IPS-NIHi11 (cell line): ENCODE measurements around the gene ZNF516.

ENCODE experiments used
- DNase-seq: peaks from one replicate; pipeline ENCODE4 v3.0.0; 2012; ENCODE audit warnings: mixed read lengths, low spot score

Gene ZNF516

DNA sequence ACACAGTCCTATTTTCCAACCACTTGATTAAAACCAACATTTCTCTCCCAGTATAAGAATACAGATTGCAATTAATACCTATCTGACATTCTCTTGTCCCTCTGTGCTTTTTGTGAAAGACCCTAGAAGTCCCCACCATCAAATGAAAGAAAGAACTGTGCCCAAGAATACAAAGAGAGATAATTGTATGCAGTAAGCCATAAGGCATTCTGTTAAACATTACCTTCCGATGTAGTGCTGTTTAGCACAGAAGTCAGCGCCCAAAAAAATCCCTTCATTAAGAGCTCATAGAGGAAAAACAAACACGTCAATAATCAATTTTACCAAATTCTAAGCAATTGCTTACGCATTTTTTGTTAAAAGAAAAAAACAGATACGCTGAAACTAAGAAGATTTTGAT lies 41.1 kb downstream of the ZNF516 start:
- no peak for DNase-seq

DNA sequence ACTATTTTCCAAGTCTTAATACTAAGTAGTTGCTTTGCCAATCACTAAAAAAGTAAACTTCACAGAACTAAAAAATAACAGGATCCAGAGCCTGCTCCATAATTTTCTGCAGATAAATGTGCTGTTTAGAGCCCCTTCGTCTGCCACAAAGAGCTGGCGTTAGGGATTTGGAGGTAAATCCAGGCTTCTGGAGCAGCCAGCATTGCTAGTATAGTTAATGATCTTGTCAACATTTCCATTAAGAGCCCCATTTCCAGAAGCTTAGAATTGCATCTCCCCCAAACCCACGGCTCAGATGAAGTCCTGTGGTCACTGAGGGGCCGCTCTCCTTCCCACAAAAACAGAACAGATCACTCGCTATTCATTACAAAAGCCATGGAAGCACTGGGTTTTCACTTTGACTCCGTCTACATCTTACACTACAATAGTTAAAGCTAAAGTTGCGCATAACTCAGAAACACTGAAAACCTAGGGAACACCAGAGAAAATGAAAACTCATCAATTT lies 41.9 kb downstream of the ZNF516 start:
- no peak for DNase-seq

DNA sequence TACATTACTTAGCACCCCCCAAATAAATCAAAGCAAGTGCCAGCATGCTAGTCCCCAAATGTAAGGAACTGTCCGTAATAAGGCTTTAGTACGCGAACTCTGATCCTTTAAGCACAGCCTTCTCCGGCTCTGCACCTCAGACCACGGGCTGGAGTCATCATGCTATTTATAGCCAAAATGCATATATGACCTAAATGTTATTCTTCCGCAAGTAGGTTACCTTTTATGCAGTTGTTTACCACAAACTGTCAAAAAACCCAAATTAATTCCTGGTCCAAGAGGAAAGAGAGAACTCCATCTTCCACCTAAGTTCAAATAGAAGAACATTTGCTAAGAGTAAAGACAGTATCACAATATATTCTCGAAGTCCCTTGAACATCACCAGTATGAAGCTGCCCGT lies 42.7 kb downstream of the ZNF516 start:
- DNase-seq: no peak

DNA sequence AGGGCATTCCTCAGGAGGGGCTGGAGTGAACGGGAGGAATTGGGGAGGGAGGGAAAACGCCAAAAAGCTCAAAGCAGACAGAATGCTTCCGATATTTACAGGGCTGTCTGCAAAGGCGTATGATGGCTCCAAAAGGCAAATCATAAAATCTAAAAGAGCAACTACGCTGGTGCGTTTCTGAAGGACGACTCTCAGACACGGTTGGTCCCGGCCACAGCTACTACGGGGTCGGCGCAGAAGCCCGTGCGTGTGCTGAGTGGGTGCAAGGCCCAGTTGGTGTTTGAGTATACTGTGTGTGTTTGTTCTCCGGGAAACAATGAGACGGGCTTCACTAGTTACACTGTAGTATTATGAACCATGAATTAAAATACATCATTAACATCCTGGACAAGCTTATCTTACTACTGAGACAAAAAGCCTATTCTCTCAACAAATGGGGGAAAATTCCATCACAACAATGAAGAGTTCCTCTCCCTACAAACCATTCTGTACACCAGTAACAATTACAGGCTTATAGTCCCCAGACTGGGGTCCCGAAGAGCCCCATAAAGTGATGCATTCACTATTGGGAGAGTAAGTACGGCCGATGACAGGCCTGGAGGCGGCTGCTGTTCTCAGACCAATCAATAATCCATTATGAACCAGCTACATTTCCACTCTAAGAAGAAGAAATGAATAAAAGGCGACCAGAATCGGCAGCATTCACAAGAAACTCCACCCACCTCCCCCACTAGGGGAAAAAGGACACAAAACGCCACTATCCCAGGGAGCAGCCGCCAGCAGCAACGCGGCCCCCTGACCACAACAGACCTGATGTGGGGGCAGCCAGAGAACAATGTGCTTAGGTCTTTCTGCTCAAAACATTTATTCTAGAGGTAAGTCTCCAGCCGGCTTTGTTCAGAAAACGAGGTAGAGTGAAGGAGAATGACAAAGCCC lies 43.4 kb downstream of the ZNF516 start:
- no peak for DNase-seq

DNA sequence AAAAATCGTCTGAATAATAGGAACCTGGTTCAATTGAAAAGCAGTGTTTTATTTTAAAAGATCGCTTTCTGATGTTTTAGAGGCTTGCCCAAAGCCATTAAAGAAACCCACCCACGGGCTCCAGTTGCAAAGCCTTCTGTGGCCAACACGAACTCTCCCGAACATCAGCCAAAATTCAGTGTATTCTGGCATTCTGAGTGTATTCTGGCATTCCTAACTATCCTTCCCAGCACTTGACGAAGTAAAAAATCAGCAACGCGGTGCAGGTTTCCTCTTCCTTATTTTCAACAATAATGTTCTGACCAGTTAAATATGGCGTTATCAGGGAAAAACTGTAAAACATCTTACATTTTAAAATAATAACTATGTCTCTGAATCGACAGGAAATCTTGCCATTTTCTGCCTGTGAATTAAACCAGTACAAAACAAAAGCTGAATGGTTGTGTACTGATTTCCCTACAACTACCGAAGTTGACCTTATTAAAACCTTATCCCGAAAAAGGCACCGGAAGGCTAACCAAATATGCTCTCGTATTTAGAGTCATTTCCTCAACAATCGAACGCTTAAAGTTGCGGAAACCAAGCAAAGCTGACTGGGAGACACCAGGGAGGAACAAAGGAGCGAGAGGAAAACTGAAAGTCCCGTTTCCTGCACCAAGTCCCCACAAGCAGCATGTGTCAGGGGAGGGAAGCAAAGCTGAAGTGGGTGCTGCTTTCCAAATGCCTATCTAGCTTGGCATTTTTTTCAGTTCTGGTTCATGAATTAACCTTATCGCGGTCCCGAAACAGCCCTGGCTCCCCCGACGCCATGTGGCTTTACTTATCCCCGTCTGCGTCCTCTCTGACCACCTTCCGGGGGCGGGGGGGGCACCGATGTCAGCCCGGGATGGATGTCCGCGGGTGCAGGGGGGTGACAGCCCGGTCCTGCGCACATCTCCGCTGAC lies 44.3 kb downstream of the ZNF516 start:
- no peak for DNase-seq

DNA sequence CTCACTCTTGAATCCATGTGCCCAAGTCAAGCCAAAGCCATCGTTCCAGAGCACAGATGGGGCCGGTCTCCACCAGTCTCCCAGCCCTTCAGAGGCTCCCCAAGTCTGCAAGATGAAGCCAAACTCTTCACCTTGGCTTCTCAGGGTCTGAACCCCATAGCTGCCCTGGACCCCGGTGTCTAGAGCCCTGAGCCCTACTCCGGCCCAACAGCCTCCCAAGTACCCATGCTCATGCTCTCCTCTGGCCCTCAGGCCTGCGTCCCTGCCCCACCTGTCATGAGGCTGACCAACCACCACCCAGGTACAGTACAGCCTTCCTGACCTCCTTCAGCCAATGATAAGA lies 46.0 kb downstream of the ZNF516 start:
- no peak for DNase-seq

DNA sequence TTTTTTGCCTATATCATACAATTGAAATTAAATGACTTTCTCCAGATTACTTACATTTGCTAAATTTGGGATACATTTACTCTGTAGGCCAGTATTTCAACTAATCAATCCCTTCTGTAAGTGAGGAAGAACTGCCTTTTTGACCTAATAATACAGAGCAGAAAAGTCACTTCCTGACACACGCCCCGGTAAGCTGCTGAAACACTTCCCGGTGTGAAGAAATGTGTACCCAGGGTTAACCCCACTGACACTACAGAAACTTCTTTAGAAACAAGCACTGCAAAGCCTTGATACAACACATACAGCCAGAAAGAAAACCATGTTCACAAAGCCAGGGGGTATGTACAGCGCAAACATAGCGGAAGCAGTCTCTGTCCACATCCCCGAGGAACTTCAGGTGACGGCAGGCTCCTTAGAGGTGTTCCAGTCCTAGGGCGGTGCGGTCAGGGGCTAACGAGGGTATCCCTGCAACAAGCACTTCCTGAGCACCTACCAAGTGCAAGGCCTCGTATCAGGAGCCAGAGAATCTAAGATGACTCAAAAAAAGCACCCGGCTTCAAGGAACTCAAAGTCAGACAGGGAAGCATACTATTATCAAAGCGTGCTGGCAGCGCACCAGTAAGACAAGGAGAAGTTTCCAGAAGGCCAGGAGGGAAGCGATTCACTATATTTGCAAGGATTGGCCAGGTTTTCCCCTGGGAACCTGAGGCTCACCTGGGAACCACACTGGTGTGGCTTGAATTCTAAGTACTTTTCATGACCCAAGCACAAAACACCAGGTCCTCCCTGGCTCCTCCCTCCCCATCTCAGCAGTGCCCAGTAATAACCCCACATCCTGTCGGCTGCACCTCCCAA lies 46.6 kb downstream of the ZNF516 start:
- no peak for DNase-seq

DNA sequence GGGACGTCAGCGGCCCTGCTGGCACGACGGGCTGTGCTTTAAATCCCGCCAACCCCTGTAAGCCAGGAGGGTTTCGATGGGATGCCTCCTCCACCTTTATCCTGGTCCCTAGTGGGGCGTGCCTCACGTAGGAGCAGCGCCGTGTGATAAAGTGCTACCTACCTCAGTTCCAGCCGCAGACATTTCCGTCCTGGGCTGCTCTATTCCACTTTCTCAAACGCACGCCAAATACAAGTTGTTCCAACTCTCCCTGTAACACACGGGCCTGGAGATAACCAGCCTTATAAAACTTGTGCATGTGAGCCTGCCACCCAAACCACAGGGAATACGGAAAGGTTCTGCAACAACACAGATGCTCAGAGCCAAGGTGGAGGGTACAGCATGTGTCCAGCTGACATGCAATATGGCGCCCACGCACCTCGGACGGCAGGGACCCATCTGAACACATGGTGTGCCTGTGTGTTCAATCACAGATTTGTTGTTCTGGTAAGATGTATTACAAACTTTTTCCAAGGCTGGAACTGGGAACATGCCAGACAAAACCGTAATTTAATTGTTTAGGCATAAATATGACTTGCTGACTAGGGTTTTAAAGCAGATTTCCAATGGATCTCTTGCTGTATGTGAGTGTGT lies 47.7 kb downstream of the ZNF516 start:
- DNase-seq: no peak

DNA sequence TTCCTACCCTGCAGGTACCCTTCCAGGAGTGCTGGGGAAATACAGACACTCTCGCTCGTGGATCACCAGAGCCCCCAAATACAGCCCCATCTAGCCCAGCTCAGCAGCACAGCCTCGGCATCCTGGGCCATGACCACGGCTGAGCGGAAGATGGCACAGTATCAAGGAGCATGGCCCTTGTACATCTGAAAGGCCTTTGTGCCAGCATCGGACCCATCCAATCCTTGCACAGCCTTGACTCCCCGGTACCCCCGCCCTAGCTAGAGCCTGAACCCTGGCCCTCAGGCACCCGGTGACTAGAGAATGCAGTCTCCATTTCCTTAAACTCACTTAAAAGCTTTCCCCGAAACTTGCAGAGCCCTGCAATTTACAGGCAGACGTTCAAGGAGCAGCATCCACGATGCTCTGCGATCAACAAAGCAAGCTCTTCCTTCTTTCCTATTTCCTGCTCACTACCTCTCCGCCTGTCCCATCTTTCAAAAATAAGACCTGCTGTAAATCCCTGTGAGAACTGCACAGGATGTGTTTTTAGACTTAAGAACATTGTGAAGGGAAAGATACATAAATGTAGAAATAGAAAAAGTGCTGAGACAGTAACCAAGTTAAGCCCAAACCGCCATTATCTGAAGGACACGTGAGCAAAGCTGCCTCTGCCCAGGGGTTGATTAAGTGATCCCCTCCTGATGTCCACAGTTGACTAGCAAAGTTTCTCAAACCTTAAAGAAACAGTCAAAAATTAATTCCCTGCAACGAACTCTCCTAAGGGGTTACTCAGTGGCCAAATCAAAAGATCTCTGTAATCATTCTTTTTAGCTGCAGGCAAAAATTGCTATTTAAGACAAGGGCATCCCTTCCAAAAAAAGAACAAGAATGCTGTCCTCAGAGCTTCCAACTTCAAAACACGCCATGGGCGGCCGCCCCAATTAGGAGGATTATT lies 48.5 kb downstream of the ZNF516 start:
- DNase-seq: no peak

DNA sequence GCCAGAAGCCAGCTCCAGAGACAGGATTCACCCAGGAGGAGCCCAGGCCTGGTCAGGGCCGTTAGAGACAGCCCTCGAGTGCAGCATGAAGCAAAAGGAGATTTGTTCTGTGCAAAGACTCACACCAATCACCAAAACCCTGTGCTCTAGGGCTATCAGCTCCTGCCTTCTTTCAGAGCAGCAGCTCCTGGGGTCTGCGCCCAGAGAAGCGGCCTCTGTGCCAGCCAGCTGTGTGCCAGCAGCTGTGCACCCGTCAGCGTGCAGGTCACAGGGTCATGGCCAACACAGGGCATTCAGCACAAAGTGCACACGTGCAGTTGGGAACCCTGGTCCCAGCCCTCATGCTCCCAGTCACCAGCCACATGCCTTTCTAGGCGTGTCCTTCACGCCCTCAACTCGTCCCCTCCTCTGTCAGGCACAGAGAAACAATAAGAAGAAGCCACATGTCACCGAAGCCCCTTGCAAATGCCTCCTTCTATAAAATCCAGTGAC lies 49.3 kb downstream of the ZNF516 start:
- no peak for DNase-seq

DNA sequence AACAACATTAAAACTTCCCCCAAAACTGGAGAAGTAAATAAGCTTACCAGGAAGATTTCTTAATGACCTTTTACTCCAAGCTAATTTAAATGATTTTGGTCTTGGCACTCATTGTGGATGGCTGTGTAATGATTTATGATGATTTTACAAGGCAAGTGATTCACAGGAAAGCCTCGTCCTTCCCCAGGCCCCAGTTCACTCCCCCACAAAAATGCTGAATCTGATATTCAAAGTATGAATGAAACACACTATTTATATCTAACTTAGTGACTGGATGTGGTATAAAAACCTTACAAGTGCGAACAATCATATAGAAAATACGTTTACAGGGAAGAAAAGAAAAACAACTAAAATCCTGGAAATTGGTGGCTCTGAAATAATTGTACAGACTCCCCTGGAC lies 49.8 kb downstream of the ZNF516 start:
- DNase-seq: no peak

DNA sequence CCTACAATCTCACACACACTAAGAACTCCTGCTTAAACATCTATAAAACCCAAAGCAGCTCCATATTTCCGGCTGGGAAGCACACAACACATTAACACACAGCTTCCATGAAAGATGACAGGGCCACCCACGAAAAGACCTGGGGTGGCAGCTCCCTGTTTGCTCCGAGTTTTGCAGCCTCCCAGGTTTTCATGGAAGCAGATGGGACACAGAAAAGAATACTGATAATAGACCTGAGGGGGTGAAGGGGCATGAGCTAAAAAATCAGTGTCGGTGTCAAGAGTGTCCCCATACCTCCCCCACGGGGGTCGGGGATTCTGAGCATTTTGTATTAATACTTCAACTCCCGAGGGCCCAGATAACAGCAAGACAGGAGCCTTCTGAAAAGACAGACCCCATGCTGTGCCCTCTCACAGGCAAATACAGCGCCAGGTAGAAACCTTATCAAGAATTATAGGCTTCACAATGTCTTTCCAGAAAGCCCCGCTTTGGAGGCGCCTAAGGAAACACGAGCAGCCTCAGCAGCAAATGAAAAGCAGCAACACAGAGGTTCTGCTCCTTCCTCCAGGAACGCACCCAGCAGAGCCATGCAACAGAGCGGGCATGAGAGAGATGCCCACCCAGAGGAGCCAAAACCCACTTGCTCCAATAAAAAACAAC lies 50.5 kb downstream of the ZNF516 start:
- DNase-seq: no peak

DNA sequence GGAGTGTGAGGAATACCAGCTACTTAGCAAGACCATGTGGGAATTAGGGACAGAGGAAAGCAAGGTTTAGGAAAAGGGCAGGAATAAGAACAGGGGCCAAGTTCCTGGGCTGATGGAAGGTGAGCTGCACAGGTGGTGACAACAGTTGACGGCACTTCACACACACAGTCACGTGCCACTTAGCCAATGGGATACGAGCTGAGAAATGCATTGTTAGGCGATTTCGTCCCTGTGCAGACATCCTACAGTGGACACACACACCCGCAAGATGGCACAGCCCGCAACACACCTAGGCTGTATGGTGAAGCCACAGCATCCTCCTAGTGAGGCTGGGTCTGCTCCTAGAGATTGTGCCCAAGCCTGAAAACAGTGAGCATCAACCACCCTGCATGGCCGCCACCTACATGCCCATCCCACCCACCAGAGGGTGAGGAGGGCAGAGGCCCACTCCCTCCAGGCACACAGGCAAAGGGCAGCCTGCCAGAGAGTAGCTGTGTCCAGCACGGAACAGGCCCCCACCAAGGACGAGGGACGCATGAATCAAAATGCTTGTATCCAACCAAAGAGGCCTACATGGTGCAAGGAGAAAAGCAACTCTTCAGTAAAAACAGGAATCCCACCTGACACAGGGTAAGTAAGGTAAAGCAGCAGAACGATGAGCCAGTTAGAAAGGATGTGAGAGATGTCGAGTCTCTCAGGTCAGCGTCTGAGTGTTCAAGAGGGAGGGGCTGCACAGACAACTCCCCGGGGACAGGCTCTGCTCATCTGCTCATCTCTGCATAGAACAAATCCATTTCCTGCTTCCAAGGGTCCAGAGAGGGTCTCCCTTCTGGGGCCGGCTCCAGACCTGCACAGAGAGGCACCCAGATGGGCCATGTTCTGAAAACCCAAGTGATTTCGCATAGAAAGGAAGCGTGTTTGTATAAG lies 51.3 kb downstream of the ZNF516 start:
- no peak for DNase-seq

DNA sequence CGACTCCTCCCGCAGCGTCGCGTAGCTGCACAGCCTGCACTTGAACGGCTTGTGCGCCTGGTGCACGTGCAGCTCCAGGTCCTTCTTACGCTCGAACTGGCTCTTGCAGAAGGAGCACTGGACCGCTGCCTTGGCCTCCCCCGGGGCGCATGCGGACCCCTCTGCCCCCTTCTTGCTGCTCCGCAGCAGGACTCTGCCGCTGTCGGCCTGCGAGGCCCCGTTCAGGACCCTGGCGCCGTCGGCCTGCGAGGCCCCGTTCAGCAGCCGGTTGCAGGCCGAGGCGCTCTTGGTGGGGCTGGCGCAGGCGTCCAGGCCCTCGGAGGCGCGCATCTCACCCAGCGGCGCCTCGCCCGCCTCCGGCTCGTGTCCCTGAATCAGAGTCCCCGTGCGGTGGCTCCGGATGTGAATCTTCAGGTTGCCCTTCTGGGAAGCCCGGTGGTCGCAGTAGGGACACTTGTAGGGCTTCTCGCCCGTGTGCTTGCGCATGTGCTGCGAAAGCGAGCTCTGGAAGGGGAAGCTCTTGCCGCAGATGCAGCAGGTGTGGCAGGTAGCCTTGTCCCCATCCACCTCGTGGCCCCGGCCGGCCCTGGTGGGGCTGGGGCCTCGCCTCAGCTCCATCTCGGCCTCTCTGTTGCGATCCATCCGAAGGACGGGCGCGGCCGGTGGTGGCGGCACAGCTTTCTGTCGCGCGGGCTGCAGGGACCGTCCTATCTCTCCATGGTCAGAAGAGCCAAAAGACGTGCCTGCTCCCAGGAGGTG lies 52.5 kb downstream of the ZNF516 start:
- DNase-seq: no peak

DNA sequence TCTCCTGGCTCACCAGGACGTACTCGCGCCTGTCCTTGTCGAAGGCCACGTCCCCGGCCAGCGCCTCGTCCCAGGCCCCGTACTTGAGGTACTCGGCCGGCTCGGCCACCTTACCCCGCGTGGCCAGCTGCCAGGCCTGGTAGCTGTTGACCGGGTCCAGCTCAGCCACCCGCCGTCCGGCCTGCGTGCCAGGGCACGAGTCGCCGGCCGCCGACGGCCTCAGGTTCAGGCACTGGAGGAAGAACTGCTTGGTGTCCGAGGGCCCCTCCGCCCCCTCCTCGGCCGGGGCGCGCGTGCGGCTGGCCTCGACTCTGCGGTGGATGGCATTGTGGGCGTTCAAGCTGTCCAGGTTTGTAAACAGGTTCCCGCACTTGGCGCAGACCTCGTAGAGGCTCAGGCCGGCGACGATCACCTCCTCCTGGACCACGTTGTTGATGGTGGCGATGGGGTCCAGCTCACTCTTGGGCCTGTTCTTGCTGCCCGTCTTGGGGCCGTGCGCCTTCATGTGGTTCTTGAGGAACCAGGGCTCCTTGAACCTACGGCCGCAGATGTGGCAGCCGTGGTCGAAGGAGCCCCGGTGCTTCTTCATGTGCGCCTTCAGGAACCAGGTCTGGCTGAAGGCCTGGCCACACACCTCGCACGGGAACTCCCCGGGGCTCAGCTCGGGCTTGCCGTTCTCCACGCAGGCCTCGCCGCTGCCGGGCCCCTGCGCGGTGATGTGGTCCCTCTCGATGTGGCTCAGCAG lies 53.2 kb downstream of the ZNF516 start:
- DNase-seq: no peak

DNA sequence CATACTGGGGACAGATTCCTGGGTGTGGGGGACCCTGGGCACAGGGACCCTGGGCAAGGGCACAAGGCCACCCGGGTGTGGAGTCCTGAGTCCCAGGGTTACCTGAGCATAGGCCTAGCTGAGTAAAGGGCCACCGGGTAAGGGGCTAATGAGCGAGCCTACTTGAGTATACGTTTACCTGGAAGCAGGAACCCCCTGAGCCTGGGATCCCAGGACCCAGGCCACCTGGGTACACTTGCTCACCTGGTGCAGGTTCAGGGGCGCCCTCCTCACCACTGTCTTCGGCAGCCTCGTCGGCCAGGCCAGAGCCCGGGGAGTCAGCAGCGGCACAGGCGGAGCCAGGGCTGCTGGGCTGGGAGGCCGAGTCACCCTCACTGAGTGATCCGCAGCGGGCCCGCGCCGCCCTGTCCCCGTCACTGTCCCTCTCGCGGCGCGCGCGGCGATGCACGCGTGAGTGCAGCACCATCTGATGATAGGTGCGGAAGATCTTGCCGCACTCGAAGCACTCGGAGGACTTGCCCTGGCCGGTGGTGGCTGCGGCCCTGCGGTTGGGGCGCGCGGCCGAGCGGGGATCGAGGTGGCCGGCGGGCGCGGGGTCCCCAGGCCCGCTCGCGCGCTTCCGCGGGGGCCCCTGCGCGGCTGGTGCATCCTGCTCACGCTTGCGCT lies 53.9 kb downstream of the ZNF516 start:
- DNase-seq: no peak
